EL (cell line): Measurements from ENCODE around the gene FADS6.
"Not testable (repeated sequence)": the region's sequence is repeated elsewhere in the genome, so short reads cannot be mapped to it uniquely, and the experiment has no call there.

Experiments
- DNase-seq: peaks from one replicate; pipeline ENCODE4 v3.0.0-alpha.2; 2016

FADS6 gene

GRCh38 chr17:74883241-74883745 is 10.1 kb downstream of the FADS6 start:
- DNase-seq: no peak

- DNase-seq: no peak
Observed at GRCh38 chr17:74882517-74883240, 10.8 kb downstream of the FADS6 start.

- DNase-seq: no peak
Observed at GRCh38 chr17:74881073-74881472, 12.4 kb downstream of the FADS6 start.

GRCh38 chr17:74879308-74879707 is 14.1 kb downstream of the FADS6 start:
- no peak for DNase-seq

GRCh38 chr17:74878658-74879057 is 14.8 kb downstream of the FADS6 start:
- DNase-seq: no peak

GRCh38 chr17:74877592-74878548 is 15.6 kb downstream of the FADS6 start:
- no peak for DNase-seq

GRCh38 chr17:74875977-74876593 is 17.3 kb downstream of the FADS6 start:
- no peak for DNase-seq

GRCh38 chr17:74875155-74875976 is 18.1 kb downstream of the FADS6 start:
- no peak for DNase-seq

- no peak for DNase-seq
Observed at GRCh38 chr17:74874615-74875037, 18.8 kb downstream of the FADS6 start.

GRCh38 chr17:74873874-74874614 is 19.4 kb downstream of the FADS6 start:
- peak; percentile 36 for DNase-seq

- peak; percentile 100 for DNase-seq
Observed at GRCh38 chr17:74873037-74873873, 20.2 kb downstream of the FADS6 start.

GRCh38 chr17:74872313-74873036 is 21.0 kb downstream of the FADS6 start, which contains the start of gene FDXR:
Gene FDXR, minus strand, starts transcription at chr17:74872994. Its CDS starts 50 bp downstream, at chr17:74872944.
- DNase-seq: no peak

GRCh38 chr17:74871356-74872076 is 21.9 kb downstream of the FADS6 start:
- DNase-seq: no peak

GRCh38 chr17:74870512-74870911 is 22.9 kb downstream of the FADS6 start:
- DNase-seq: peak; percentile 89

GRCh38 chr17:74870028-74870427 is 23.4 kb downstream of the FADS6 start:
- DNase-seq: not testable (repeated sequence)

GRCh38 chr17:74868908-74869255 is 24.6 kb downstream of the FADS6 start:
- DNase-seq: no peak

GRCh38 chr17:74868251-74868907 is 25.1 kb downstream of the FADS6 start:
- no peak for DNase-seq

GRCh38 chr17:74866198-74866835 is 27.1 kb downstream of the FADS6 start:
- no peak for DNase-seq
